Astrocyte (in vitro differentiated cells and primary cell): ENCODE measurements around the gene UBTD2.
"Not testable (repeated sequence)": the region's sequence is repeated elsewhere in the genome, so short reads cannot be mapped to it uniquely, and the experiment has no call there.

Experiments used
- EZH2 ChIP-seq: IDR thresholded peaks from 2 replicates; pipeline ENCODE4 v1.6.1; 2012; ENCODE audit warnings: mild to moderate bottlenecking, low read length, inconsistent platforms; ENCODE audit not compliant: insufficient read depth
- TF ChIP-seq, protein P1 (sequence below): IDR thresholded peaks from 2 replicates; pipeline ENCODE4 v1.5.1; 2011; ENCODE audit warnings: low read depth, mild to moderate bottlenecking, inconsistent platforms, low read length, moderate library complexity; ENCODE audit not compliant: insufficient read depth

- TF ChIP-seq, protein P1, sequence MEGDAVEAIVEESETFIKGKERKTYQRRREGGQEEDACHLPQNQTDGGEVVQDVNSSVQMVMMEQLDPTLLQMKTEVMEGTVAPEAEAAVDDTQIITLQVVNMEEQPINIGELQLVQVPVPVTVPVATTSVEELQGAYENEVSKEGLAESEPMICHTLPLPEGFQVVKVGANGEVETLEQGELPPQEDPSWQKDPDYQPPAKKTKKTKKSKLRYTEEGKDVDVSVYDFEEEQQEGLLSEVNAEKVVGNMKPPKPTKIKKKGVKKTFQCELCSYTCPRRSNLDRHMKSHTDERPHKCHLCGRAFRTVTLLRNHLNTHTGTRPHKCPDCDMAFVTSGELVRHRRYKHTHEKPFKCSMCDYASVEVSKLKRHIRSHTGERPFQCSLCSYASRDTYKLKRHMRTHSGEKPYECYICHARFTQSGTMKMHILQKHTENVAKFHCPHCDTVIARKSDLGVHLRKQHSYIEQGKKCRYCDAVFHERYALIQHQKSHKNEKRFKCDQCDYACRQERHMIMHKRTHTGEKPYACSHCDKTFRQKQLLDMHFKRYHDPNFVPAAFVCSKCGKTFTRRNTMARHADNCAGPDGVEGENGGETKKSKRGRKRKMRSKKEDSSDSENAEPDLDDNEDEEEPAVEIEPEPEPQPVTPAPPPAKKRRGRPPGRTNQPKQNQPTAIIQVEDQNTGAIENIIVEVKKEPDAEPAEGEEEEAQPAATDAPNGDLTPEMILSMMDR = not testable (repeated sequence)
- TF ChIP-seq EZH2 = not testable (repeated sequence)
Measured at GRCh38 chr5:172197775-172198174, 85.8 kb downstream of the UBTD2 start.
